GM18517 (cell line): ENCODE measurements around the gene PDE1C.

ENCODE experiments used
- ATAC-seq: cut with Tn5 transposase; IDR thresholded peaks from one replicate; pipeline ENCODE4 v1.9.1; 2021; ENCODE audit warnings: mild to moderate bottlenecking, moderate library complexity; ENCODE audit not compliant: unreplicated experiment

Gene PDE1C

DNA sequence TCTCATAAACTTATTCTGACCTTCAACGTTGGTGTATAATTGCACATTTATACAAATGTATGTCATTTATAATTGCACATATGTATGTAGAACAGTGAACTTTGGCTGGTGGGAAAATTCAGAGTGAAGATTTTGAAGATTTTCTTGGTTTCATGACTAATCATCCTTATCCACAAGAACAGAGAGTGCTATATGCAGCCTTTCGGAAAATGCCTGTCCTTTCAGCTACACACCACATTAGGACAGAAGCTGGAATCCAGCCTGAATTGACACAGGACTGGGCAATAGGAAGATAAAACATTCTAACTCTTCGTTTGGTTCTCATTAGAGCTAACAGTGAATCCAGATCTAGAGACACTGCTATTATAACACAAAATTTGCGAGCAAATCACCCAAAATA is 166.2 kb downstream of the PDE1C start:
- ATAC-seq: no peak

DNA sequence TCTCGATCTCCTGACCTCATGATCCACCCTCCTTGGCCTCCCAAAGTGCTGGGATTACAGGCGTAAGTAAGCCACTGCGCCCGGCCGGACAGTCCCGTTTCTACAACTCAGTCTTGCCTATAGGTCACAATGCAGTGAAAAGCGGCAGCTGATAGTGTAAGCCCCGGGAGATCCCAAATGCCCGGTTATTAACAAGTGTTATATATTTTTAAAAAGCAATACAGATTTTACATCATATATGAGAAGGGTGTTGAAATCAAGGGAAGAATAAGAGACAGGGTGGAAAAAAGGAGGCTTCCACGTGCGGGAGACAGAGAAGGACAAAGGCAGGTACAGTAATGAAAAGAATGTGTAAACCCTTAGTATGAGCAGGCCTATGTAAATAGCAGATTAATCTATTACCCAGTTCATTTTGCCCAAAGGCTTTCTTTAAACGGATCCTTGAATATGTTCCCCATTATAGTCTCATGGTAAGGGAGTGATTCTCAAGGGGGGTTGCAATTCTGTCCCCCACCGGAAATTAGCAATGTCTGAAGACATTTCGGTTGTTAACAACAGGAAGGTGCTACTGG is 170.8 kb downstream of the PDE1C start:
- ATAC-seq: no peak

DNA sequence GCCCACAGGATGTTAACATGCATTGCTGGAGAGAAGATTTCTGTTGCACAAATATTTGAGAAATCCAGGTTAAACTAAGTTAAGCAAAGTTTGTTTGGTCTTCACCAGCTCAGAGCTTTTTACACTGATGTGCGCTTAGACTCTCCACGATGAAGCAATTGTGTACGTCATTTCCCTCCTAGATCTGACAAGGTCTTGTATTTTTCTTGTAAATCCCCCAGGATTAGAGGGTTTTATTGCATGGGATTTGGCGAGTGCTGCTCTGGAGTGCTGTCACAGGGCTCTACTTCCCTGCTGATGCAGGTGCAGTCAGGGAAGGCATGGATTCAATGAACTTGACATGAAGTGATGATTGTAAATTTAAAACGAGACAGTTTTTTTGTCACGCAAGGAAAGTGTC is 173.3 kb downstream of the PDE1C start:
- no peak for ATAC-seq

GRCh38 chr7:31894308-31894707 is 175.9 kb downstream of the PDE1C start:
- ATAC-seq: no peak

GRCh38 chr7:31893365-31893764 is 176.8 kb downstream of the PDE1C start:
- ATAC-seq: no peak

GRCh38 chr7:31892099-31892829 is 177.9 kb downstream of the PDE1C start:
- ATAC-seq: peak; percentile 96

DNA sequence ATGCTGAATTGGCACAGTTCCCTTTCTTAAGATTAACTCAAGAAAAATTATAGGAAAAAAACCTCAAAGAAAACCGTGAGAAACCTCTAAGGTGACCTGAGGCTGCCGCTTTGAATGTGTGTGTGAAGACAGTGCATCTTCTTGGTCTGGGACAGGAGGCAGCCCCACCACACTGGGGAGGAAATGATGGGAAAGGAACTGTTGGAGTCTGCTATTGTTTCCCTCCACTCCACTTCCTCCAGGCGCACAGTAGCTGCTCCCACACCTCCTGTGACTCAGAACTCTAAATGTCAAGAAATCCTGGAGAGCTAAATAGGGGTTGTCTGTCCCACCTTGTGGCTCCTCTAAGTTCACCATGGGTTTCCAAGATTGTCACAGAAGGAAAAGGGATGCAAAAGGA is 179.4 kb downstream of the PDE1C start:
- ATAC-seq: no peak

DNA sequence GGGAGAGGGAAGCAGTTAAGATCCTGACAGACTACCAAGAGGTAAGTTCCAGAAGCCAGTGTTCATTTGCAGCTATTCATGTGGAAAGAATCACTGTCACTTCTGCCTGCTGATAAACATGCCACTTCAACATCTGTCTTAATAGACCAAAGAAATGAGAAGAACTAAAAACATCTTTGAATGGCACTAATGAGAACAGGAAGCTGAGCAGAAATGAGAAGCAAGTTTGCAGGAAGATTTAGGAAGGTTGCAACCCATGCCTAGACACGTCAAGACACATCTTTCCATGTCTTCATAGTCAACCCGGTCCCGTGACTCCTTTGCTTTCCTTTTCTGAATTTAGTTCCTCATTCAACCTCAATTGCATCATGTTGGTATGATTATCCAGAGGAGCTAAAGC is 180.0 kb downstream of the PDE1C start:
- no peak for ATAC-seq

DNA sequence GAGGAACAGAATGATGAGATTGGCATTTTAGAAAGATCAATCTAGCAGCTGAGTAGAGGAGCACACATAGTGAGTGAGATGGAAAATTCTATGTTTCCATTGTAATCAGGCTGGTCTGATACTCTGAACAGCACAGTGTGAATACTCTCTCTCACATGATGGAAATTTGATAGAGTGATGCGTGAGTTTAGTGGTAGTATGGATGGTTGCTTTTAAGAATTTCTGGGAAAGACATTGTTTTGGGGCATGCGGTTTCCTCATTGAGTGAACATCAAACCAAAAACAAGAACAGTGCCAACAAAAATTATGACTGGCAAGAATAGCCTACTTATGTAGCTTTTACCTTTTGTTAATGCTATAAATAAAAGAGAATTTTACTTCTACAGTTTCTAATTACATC is 183.2 kb downstream of the PDE1C start:
- ATAC-seq: no peak

DNA sequence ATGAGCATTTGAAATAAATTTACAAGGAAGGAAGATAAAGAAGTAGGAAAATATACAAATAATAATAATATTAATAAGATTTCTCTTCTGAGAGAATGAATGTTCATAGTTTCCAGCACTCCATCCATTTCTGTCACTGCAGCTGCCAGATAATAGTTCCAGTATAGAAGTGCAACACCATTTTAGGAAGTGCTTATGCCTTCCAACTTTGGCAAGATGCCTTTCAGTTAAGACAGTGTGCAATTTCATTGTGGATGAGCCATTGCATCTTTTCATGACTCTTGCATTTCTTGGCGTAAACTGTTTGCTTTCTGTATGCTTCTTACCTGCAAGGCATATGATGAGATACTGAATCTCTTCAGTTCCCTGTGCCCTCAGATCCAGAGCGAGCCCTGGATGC is 185.0 kb downstream of the PDE1C start:
- no peak for ATAC-seq

DNA sequence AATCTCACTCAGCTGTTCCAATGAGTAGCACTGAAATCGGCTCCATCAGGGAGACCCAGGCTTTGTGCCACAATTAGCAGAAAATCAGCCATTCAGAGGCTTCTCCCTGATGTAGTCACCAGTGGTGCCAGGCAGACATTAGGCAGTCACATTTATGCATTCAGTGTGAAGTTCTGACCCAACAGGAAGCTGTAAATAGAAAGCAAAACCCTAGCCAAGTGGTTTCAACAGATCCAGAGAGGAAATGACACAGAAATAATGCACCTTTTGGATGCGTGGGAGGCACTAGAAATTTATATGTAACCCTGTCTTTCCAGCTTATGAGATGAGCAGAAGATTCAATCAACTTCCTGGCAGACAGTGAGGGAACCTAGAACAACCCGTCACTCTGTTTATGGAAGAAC is 186.4 kb downstream of the PDE1C start:
- peak; percentile 92 for ATAC-seq

DNA sequence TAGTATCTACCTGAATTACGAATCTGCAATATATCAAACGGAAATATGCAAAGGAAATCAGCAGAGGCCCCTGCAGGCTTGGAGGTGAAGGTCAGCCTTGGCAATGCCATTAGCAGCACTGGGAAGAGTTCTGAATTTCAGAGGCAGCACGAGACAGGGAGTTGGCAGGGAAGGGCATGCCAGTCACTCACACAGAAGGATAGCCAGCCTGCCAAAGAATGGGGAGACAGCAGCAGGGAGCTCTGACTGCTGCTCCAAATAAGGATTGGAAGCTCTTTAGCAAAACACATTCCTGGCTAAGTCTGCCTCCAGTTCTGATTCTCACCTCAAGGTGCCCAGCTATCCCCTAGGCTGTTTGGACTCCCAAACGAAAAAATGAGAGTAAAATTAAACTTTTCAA is 188.0 kb downstream of the PDE1C start:
- ATAC-seq: no peak

- ATAC-seq: no peak
Measured at GRCh38 chr7:31878875-31879274, 191.3 kb downstream of the PDE1C start.

DNA sequence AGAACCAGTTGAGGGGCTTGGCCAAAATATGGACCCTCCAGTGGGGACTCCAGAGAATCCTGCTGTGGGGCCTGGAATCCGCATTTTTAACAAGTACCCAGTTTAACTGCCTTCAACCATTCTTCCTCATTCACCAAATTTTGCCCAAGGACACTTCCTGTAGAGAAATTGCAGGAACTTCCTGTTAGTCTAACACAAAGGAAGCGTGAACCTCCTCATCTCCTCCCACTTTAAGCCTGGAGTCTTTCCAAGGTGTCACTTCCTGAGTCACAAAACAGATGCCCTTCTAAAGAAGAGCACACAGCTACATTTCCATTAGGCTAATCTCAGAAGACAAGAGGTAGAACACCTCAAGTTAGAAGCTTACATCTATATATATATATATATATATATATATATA is 194.8 kb downstream of the PDE1C start:
- no peak for ATAC-seq

DNA sequence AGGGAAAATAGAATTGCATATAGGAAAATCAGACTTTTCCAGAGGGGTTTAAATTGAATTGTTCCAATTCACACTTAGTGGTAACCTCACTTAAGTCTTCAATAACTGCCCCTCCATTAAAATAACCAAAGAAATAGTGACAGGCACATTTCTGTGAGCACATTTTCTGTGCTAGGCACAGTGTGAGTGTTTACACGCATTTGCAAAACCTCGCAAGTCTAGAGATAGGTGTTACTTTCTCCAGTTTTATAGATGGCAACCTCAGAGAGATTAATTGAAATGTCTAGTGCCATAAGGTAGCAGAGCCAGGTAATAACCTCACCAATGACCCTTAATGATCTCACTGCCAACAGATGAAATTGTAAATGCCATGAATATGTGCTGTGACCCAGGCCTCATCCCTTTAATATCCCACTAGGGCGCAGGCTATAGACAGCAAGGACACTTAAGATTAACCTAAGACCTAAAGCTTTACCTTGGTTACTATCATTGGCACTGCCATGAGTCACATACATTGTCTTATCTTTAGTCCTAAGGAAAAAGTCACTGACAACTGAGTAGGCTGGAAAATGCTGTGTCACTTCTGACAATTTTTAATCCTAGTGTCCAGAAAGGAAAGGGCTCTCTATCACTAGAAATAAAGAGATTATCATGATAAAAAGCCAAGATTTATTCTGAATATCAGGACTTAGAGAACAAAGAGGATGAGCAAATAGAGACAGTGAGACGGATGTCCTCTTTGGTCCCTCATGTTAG is 195.4 kb downstream of the PDE1C start:
- ATAC-seq: no peak

- ATAC-seq: peak; percentile 85
Measured at GRCh38 chr7:31873816-31874597, 196.2 kb downstream of the PDE1C start.

- ATAC-seq: no peak
Measured at GRCh38 chr7:31872545-31873370, 197.4 kb downstream of the PDE1C start.

DNA sequence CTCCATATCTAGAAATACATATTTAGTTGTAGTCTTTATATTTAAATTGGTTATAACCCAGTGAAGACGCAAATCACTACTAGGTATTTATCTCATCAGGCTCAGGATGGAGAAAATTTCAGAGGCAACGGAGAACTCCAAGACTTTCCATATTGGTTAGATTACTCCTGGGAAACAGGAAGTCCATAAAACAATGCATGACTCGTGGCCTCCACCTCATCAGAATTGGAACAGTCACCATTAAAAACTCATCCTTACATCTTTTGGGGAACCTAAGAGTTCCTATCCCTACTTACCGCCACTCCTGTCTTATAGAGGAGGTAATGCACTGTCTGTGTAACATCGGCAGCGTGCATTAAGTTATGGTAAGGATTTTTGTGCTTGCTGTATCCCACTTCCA is 205.6 kb downstream of the PDE1C start:
- no peak for ATAC-seq

GRCh38 chr7:31860925-31861324 is 209.3 kb downstream of the PDE1C start:
- ATAC-seq: no peak

DNA sequence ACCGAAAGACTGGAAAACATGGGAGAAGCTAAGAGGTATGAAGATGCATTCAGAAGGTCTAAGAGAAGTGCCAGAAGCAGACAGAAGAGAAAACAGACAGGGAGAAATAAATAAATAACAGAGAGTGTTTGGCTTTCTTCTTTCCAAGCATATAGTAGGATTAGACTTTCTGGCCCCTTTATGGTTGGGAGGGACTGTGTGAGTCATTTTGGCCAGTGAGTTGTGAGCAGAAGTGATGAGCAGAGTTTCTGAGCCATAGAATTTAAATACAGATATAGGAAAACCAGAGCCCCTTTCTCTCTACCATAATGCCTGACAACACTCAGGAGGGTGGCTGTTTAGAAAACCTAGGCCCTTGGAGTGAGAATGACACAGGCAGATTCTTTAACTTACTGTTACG is 212.2 kb downstream of the PDE1C start:
- no peak for ATAC-seq

DNA sequence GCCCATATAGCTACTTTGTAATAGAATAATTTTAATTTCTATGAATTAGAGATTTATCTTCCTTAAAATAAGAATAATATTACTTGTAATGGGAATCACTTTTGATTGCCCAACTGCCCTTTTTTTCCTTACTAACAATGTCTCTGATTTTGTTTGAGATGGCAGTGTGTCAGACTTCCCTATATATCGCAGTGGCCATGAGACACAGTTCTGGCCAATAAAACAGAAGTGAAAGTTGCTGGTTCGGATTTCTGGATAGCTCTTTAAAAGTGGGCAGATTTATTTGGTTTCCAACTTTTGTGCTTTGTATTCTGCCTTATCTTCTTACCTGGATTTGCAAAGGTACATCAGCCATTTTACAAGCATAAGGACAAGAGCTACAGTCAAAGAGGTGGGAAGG is 213.0 kb downstream of the PDE1C start:
- ATAC-seq: no peak
